Inflammatory macrophage (primary cell): ENCODE data around the gene RPS6KB2.
"Not testable (repeated sequence)": the region's sequence is repeated elsewhere in the genome, so short reads cannot be mapped to it uniquely, and the experiment has no call there.

Source experiments
- DNase-seq, 2 donors: peaks; one replicate each; pipeline ENCODE4 v3.0.0-alpha.2; 2020 to 2022

Gene RPS6KB2

GRCh38 chr11:67397986-67398660, 30.2 kb upstream of the RPS6KB2 start:
- no peak for DNase-seq

DNA sequence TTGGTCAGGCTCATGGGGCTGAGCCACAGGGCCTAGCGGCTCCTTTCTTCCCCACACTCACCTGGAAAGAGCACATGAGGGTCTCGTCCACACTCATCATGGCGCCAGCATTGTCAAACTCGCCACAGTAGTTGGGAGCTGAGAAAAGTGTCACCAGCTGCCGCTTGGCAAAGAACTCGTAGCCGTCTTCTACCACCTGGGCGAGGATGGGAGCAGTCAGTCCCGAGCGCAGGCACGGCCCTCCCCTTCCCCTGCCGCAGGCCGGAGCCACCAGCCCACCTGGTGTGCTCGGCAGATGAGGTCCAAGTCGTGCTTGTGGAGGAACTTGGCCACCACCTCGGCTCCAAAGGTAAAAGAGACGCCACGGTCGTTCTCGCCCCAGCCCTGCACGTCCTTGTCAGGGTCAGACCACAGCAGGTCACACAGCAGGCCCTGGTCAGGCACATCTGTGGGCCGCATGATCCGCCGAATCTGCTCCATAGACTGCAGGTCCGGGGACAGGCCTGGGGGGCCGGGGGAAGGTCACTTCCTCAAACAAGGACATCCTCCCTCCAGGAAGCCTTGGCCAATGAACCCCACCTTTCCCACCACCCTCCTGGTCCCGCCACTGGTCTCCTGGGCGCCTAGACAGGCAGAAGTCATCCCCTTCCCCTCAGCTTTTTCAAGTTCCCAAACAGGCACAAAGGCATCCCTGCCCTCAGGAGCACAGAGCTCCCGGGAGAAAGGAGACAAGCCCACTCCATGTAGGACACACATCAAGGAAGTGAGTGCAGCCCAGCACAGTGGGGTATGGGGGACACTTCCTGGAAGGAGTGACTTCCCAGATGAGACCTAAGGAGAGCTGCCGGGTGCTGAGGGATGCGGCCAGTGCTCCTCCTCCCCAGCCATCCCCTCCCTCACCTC, 29.4 kb upstream of the RPS6KB2 start:
- DNase-seq: no peak

- peak in 1 of 2 donors; percentile 21 for DNase-seq
Observed at GRCh38 chr11:67400251-67400941, 27.9 kb upstream of the RPS6KB2 start.

- DNase-seq: no peak
Observed at GRCh38 chr11:67400942-67401494, 27.3 kb upstream of the RPS6KB2 start.

- DNase-seq: peak; percentile 87 to 91
Observed at GRCh38 chr11:67401495-67402191, 26.7 kb upstream of the RPS6KB2 start, which contains the start of gene PPP1CA. PPP1CA (minus strand) TSS chr11:67401858; CDS start chr11:67401782, 76 bp downstream.

GRCh38 chr11:67402192-67402839, 26.0 kb upstream of the RPS6KB2 start:
- DNase-seq: not testable (repeated sequence)

GRCh38 chr11:67403085-67403484, 25.2 kb upstream of the RPS6KB2 start:
- DNase-seq: not testable (repeated sequence)

DNA sequence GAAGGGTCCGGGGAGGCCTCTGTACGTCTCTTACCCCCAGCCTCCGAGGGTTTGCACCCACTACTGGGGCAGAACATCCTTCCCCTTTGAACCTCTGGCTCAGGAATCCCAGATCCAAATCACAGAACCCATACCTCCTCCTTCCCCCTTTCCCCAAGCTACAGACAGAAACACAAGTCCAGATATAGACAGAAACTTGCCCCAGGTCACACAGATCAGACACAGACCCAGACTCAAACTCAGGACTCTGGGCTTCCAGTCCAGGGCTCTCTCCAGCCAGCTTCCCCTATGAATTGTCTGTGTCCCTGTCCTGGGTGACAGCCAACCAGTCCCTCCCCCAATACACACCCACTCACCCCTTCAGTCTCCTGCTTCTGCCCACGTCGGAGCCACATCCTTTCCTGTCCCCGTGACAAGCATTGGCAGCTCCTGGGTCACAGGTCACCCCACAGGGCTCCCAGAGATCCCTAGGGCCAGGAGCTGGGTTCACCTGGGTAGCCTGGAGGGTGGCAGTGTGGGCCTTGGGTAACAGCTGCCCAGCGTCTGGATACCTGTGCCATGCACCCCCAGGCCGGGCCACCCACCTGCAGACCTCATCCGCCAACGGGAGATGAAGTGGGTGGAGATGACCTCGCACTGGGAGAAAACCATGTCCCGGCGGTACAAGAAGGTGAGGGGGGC, 23.6 kb upstream of the RPS6KB2 start:
- DNase-seq: peak; percentile 85 to 91

- DNase-seq: no peak
Observed at GRCh38 chr11:67405196-67405567, 23.1 kb upstream of the RPS6KB2 start.

- no peak for DNase-seq
Observed at GRCh38 chr11:67405688-67406339, 22.5 kb upstream of the RPS6KB2 start.

GRCh38 chr11:67406420-67406968, 21.8 kb upstream of the RPS6KB2 start:
- DNase-seq: no peak

GRCh38 chr11:67406969-67407687, 21.2 kb upstream of the RPS6KB2 start:
- DNase-seq: peak in 1 of 2 donors; percentile 35

- DNase-seq: no peak
Observed at GRCh38 chr11:67407688-67408163, 20.6 kb upstream of the RPS6KB2 start.

DNA sequence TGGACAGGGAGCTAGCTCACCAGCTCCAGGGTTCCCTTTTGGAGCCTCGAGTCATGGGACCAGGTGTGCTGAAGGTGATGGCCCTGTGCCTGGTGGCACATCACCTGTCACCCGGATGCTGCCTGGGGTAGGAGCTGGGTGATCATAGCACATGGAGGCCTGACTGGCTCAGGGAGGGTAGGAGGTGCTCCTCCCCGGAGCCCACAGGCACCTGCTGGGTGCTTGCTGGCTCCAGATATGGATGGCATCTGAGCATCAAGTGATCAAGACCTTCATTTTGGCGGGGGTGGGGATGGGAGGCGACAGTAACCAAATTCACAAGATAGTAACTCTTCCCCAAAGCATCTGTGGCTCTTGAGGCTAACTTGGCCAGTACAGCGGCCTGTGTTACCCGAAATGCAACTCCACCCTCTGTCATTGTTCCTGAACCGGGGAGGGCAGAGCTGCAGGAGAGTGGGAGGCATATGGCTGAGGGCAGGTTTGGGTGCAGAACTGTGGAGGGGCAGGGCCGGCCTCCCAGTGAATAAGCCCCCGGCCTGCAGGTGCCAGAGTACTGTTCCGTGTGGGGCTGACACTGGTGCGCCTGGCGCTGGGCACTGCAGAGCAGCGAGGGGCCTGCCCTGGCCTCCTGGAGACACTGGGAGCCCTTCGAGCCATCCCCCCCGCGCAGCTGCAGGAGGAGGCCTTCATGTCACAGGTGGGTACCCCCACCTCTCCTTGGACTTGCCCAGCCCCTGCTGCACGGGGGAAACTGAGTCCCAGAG, 19.7 kb upstream of the RPS6KB2 start:
- DNase-seq: no peak

- no peak for DNase-seq
Observed at GRCh38 chr11:67409261-67409666, 19.0 kb upstream of the RPS6KB2 start.

- no peak for DNase-seq
Observed at GRCh38 chr11:67409781-67410368, 18.4 kb upstream of the RPS6KB2 start.

DNA sequence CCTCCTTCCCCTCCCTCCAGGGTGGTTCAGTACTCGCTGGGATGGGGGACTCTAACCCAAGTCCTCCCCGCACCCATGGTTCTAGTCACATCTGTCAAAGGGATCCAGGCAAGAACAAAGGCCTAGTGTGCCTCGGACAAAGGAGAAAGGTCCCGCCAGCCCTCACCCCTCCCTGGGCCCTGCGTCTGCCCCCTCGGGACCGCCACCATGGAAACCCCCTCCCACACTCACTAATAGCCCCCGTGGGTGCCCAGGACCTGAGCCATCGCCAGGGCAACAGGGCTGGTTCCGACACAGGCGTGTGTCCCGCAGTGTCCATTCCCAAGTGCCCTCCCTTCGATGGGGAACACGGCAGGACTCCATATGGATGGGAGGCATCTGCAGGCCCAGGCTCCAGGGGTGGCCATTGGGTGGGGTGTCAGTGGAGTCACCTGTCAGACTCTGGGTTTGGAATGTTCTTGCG, 17.9 kb upstream of the RPS6KB2 start:
- no peak for DNase-seq
